Inflammatory macrophage (primary cell): ENCODE data around the gene IQCH.
"Not testable (repeated sequence)": the region's sequence is repeated elsewhere in the genome, so short reads cannot be mapped to it uniquely, and the experiment has no call there.

Experiments
- DNase-seq, 2 donors: peaks; one replicate each; pipeline ENCODE4 v3.0.0-alpha.2; 2020 to 2022

Gene IQCH

DNA sequence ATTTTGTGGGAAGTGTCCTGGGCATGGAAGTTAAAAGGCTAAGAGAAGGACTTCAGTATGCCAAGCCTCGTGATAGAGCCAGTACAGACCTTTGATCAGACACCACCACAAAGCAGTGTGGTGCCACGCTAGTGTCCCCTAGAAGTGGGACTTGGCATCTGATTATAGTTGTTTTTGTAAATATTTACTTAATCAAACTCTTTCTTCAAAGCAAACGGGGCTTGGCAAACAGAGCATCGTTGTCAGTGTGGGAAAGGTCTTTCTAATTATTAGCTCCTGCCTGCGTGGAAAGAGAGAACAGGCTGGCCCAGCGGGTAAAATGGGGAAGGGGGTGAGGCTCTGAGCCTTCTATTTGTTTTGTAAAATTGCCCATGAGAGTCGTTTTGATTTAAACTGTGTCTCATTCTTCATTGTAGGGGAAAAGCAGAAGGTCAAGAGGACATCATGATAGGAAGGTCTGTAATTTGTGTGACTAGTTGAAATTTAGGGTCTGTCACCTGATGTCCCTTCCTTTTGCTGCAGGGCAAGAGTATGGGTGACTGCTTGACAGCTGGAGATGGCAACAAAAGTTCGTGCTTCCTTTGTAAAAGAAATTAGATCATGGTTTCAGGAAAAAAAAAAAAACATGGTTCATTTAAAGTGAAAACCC is 105.0 kb downstream of the IQCH start:
- DNase-seq: peak in 1 of 2 donors; percentile 18

DNA sequence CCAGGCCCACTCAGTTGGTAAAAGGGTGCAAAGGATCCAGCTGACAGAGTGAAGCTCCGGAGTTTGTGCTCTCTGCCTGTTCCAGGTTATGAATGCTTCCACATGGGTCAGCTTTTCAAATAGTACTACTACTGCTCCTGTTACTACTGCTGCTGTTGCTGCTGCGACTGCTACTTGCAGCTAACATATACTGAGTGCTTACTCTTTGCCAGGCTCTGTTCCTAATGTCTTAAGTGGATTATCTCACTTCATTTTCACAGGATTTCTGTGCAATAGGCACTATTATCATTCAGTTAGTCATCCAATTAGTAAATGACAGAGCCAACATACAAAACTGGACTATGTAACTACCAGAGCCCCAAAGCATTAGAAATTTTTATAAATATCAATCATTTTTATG is 106.5 kb downstream of the IQCH start:
- no peak for DNase-seq

DNA sequence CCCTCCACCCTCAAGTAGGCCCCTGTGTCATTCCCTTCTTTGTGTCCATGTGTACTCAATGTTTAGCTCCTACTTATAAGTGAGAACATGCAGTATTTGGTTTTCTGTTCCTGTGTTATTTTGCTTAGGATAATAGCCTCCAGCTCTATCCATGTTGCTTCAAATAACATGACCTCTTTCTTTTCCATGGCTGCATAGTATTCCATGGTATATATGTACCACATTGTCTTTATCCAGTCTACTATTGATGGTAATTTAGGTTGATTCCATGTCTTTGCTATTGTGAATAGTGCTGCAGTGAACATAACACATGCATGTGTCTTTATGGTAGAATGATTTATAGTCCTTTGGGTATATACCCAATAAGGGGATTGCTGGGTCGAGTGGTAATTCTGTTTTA is 109.1 kb downstream of the IQCH start:
- DNase-seq: not testable (repeated sequence)

DNA sequence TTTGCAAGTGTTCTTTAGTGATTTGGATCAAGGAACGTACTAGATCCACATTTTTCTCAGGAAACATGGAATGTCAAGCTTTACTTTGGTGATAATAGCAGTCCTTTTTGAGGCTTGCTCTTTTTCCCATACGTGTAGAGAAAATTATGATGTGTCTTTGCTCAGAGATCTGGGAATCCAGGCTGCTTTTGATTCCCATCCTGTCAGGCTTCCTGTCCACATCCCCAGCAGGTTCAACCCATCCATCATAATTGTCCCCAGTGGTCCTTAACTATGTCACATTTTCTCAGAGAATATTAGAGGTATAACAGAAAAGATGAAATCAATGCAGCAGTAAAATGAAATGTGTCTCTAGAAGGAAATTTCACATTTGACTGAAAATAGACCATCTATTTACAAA is 111.4 kb downstream of the IQCH start:
- no peak for DNase-seq

DNA sequence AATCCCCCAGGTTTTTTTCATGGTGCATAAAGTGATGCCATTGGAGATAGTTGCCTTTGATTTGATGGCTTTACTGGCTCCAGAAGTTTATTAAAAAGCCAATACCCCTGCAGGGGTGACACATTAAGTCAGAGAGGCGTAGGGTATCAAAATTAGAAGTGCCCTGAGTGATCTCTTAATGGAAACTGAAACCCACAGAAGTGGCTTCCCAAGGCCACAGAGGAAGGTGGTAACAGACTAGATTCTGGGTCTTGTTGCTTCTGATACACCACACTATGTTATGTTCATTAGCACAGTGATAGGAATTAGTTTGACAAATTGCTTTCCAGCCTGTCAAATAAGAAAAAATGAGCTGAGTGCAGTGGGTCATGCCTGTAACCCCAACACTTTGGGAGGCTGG is 112.3 kb downstream of the IQCH start:
- no peak for DNase-seq

DNA sequence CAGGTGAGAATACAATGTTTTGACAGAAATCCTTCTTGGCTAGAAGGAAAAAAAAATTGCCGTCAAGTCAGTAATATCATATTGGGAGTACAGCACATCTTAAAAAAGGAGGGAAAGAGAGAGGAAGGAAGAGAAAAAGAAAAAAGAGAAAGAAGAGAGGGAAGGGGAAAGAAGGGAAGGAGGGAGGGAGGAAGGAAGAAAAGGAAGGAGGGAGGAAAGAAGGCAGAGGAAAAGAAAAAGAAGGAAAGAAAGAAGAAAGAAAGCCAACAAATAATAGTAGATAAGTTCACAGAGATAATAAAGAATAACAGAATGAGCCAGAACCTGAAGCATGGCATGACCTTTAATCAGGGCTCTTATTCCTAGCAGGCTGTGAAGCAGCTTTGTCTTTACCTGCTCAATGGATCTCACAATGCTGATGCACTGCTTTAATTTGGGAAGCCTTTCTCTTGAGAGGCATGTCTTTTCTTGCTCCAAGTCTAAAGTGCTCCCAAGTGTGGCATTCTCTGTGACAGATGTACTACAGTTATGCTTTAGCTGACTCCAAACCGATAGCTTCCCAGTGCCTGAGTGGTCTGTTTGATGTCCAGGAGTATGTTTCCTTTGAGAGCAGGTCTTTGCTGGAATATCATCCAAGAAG is 114.9 kb downstream of the IQCH start:
- no peak for DNase-seq

DNA sequence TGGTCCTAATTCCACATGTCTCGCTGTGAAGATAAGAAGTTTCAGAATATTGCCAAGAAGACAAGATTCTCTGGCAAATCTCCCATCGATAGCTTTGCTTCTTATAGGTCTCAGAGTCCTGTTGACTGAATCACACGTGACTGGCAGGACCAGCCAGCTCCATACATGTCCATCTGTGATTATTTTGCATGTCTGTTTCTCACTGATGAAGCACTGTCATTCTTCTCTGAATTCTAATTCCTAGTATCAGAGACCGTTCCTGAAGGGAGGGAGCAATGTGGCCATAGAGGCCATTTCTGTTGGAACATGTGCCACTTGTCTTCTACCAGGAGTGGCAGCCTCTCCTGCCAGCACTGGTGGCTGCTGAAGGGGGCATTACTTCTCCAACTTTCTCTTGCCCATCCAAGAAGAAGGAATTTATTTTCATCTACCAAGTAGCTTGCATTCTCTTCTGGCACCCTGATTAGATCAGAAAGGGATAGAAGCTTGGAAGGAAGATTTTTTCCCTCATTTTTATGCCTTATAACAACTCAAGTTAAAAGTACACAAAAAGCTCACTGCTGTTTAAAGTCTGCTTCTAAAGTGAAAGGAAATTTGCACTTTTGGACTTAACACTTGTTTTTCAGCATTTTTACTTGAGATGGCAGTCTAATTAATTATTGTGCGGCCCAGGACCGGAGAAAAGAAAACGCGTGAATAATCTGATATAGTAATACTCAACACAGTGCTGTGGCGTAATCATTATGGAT is 115.8 kb downstream of the IQCH start:
- DNase-seq: no peak

DNA sequence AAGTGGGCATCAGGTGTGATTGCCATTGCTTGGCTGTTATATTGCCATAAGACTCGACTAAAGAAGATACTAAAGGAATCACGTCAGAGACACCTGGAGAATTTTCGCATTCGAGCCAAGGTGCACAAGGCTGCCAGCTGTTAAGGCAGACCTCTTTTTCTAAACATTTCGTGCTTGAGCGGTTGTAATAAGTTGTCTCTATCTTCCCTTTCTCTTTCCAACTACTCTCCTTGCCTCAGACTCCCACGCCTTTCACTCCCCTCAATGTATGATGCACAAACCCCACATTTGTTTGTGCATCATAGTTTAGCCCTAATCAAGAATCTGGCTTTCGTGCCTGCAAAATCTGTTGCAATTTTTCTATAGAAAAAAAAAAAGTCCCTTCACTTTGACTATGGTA is 118.0 kb downstream of the IQCH start:
- no peak for DNase-seq

DNA sequence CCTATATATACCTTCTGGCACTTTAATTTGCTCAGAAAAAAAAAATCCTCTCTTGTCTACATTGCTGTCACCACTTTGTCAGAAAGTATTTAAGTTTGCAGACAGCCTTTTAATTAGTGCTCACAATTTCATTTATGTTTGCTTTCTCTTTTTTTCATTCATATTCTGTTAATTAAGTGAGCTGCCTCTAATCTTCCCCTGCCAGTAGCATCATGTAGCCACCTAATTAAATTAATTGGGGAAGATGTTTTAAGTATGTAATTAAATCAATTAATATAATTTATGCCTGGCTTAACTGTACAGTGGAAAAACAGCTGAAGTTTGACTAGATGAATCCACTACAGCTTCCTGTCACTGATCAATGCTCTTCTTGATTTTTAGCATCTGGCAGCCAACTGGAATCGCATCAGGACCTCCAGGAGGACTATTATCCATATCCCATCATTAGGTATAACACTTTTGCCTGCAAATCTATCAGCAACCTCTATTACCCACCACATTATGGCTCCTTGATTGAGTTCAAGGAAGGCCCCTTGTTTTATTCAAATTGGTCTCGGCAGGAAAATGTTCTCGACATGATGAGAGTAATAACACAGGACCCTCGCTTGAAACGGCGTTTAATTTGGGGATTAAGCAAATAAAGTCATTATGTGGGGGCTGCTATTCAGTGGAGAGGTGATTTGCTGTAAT is 118.5 kb downstream of the IQCH start:
- DNase-seq: no peak

DNA sequence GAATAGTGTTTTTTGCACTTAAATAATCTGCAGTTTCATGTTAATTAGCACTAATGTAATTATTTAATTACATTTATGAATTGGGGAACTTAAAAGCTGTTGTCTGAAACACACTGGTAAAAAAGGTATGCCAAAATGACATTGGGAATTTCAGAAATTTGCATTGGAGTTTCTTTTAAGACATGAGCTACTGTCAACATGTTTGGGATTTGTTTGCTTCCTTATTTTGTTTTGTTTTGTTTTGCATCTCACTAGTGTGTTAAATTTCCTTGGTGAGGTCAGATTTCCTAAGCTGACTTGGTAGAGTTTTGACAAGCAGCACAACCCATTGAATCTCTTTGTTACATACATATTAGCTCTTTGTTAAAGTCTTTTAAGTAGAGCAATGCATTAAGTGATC is 119.4 kb downstream of the IQCH start:
- DNase-seq: no peak

DNA sequence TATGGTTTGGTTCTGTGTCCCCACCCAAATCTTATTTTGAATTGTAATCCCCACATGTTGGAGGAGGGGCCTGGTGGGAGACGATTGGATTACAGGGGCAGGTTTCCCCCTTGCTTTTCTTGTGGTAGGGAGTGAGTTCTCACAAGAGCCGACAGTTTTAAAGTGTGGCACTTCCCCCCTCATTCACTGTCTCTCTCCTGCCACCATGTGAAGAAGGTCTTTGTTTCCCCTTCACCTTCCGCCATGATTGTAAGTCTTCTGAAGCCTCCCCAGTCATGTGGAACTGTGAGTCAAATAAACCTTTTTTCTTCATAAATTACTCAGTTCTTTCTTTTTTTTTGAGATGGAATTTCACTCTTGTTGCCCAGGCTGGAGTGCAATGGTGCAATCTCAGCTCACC is 124.9 kb downstream of the IQCH start:
- no peak for DNase-seq

DNA sequence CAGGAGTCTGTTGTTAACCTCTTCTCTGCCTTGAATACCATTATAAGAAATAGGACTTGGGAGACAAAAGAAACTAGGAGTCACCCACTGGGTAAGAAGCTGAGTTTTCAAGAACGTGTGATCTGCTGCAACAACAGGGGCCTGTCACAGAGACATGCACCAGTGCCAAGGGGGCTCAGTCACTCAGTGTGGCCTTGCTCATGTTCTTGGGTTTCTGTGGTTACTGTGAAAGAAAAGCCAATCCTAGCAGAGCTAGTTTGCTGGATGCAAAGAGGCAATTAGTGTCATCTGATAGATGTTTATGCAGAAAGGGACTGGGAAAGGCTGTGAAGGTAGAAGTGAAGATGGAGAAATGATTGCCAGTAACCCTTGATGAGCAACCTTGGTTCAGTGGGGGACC is 126.3 kb downstream of the IQCH start:
- no peak for DNase-seq

DNA sequence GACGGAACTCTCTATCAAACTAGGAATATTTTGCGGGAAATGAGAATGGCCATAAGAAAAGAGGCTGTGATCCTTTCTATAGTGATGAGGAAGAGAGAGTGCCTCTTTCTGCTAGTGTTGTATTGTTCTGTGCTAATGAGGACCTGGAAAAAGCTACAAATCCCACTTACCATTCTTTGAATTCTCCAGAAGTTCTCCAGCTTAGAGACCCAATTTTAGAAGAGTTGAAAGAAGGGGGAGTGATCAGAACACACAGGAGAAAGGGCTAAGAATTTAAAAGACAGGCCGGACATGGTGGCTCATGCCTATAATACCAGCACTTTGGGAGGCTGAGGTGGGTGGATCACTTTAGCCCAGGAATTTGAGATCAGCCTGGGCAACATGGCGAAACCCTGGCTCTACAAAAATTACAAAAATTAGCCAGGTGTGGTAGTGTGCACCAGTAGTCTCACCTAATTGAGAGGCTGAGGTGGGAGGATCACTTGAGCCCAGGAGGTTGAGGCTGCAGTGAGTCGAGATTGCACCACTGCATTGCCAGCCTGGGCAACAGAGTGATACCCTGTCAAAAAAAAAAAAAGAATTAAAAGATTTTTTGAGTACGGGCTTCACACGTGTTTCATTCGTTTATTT is 126.9 kb downstream of the IQCH start:
- DNase-seq: no peak

DNA sequence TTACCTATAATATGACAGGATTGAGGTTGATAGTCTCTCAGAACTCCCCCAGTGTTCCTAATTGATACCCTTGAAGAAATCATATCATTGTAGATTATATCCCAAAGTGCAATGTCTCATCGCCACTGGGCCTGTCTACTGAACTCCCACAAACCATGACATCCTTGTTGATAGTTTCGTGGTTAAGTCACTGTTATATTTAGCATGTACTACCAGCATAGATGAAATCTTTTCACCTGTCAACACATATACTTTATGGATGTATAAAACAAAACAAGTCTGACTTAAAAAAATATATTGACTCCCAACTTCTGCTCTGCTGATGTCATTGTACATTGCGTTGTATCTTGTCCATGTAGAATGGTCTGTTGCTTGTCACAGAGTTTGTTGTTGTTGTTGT is 128.1 kb downstream of the IQCH start:
- DNase-seq: no peak

DNA sequence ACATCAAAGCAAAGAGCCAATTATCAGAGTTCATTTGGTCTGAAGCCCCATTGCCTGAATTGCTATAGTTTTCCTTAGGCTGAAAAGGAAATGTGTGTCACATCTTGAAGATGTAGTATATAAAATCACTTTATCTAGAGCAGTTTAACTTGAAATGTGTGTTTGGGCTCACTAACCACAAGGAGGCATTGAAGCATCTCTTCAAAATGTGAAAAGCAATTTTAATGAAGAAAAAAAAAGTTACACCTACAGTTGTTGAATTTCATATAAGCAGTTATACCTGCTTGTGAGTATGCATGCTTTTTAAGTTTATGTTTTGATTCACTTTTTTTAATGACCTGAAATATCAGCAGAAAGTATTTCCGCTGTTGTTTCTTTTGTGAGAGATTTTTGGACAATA is 129.3 kb downstream of the IQCH start:
- DNase-seq: peak in 1 of 2 donors; percentile 7

DNA sequence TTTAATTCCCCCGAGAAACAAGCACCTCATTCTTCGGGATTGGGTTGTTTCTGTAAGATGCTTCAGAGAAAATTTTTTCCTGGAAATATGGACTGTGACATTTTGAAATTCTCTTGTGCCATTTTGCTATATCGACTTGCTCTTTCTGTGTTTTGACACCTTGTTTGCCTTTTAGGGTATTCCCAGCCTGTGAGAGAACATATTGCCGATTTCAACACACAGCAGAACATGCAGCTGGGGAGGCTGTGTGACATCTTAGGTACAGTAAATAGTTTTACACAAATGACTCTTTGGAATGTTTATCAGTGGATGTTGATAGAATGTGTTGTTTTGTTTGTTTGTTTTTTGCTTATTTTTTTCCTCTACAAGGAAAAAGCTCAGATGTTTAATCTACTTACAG is 130.2 kb downstream of the IQCH start:
- DNase-seq: no peak

DNA sequence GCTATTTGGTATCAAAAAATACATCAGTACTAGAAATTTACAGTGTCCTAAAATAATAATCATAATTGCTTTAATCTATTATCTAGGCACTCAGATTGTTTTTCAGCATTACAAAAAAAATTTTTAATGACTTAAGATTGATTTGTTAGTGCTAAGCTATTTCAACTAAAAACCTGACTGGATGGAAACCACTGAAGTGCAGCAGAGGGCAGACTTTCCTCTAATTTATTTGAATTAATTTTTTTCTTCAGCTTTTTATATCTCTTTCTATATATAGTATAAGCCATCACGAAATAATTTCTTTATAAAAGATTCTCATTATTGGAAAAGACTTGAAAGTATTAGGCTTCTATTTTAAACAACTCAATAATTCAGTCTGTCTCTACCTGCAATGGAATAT is 131.4 kb downstream of the IQCH start:
- no peak for DNase-seq

DNA sequence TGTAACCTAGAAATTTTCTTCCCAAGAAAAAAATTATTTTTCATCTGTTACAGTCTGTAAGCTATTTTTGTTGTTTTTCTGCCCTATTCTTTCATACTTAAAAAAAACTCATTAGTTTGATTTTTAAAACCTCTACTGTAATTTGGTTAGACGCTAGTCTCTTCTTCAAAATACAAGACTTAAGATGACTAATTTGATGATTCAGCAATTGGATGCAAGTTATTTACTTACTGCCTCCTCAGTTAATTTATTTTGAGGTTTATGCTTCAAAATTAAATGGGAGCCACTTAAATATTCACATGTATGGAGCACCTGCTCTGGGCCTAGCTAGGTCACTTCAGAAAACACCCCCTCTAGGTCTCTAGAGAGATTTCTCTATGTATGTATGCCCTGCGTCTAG is 132.4 kb downstream of the IQCH start:
- no peak for DNase-seq

DNA sequence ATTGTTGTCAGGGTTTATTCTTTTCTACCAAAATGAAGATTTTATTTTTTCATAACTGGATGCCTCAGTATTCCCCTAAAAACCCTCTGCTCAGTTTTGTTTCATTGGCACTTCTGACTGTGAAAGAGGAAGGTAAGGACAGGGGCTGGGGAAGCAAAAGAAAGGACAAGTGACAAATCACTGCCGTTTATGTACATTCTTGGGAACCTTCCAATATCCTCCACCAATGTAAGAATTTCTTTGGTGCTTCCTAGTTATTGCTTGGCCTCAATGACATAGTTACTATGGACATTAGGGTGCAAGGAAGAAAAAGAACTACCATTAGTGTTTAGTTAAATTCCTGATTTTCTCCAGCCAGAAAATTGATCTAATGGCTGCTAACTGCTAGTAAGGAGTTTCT is 135.4 kb downstream of the IQCH start:
- peak in 1 of 2 donors; percentile 17 for DNase-seq

DNA sequence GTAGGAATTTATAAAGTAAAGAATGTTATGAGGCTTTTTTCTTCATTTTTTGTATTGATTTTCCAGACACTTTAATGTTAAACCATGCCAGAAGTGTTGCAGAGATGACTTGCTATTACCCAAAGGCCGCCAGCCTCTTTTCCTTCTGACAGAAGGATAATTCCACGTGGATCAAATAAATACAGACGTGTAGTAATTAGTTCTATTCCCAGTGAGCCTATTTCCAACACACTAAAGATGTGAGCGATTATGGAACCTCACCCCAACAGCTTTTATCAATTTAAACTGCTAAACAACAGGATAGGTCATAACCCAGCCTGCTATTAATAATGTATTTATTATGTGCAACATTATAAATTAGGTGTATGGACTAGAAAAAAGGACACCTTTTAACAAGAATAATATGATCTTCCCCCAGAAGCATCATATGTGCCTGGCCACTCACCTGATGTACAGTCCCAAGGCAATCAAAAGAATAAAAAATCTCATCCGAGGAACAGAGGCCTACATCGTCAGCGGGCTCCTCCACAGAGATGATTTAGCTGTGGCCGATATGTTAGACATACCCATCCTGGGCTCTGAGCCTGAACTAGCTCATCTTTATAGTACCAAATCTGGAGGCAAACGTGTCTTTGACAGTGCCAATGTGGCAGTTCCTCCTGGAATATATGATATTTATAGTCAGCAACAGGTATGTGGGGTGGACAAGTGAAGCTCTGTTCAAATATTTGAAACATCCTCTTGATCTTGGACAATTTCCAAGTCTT is 140.5 kb downstream of the IQCH start:
- DNase-seq: no peak

DNA sequence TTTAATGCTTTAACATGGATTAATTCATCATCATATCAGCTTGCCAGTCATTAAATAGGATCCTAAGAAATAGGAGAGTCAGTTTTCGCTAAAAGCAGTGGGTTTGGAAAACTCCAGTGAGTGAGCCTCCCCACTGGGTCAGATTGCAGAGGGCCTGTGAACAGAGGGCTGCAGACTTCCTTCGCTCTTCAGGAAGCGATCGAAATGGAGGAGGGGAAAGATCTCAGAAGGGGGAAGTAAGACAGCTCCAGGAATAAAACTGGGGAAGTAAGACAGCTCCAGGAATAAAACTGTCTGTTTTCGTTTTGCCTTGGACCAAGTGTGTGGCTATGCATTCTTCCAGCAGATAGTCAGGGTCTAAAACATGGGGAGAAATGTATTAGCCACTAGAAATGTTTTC is 141.5 kb downstream of the IQCH start:
- peak; percentile 53 for DNase-seq

DNA sequence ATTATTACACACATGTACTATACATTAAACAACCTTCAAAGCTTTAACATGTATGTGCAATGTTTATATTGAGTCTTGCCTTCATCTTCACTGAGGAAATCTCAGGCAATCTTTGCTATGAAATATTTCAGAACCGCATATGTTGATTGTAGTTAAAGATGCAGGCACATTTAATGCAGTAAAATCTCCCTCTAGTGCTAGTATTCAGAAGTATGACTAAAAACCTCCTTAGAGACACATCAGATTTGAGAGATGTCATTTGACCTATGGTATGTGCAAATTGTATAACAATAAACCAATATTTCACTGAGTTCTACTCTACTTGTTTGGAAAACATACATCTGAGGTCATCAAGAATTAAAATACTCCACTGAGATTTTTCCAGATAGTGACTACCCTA is 142.6 kb downstream of the IQCH start:
- peak in 1 of 2 donors; percentile 2 for DNase-seq
